CD14-positive monocyte (primary cell): ENCODE data around the gene IGF1R. TPM values are rescaled to one million over a fixed set of nuclear protein-coding genes. Genes with fewer than 3 reads are reported as not detected.

Experiments
- DNase-seq, 3 donors: peaks; one replicate each; pipeline ENCODE4 v3.0.0-alpha.2; 2011 to 2022
- H2AFZ ChIP-seq: 2 replicates; pipeline ENCODE4 v1.6.0; 2012; ENCODE audit warnings: mild to moderate bottlenecking, low read depth, low read length, inconsistent platforms; ENCODE audit not compliant: insufficient read depth, poor library complexity, severe bottlenecking
- H3K27ac ChIP-seq, 2 donors: 1 replicate in 1 of 2; 2 replicates in 1 of 2; pipeline ENCODE4 v1.5.1; 2012 to 2013; ENCODE audit warnings: low read length in 2 of 2, control low read depth in 1 of 2, inconsistent platforms in 1 of 2, low read depth in 1 of 2, mild to moderate bottlenecking in 1 of 2
- H3K27me3 ChIP-seq, 2 donors: one replicate each; pipeline versions ENCODE4 v1.6.0 to v1.6.1; 2011 to 2013; ENCODE audit warnings: low read length in 2 of 2; ENCODE audit not compliant: control insufficient read depth in 2 of 2, insufficient read depth in 2 of 2
- H3K36me3 ChIP-seq, 2 donors: replicated peaks in 1 of 2; 1 replicate in 1 of 2; 2 replicates in 1 of 2; pipeline versions ENCODE4 v1.5.1 to v1.6.1; 2012 to 2013; ENCODE audit warnings: low read length in 2 of 2, control low read depth in 1 of 2, inconsistent platforms in 1 of 2, mild to moderate bottlenecking in 1 of 2; ENCODE audit not compliant: insufficient read depth in 2 of 2, control insufficient read depth in 1 of 2
- H3K4me1 ChIP-seq, 2 donors: 1 replicate in 1 of 2; 2 replicates in 1 of 2; pipeline versions ENCODE4 v1.5.1 to v1.6.1; 2012 to 2013; ENCODE audit warnings: low read length in 2 of 2, control low read depth in 1 of 2, inconsistent platforms in 1 of 2, mild to moderate bottlenecking in 1 of 2, moderate library complexity in 1 of 2; ENCODE audit not compliant: insufficient read depth in 2 of 2, control insufficient read depth in 1 of 2
- H3K4me2 ChIP-seq: replicated peaks from 2 replicates; pipeline ENCODE3; 2012; ENCODE audit warnings: low read length, moderate library complexity, mild to moderate bottlenecking; ENCODE audit not compliant: poor library complexity, severe bottlenecking; ENCODE audit errors: extremely low read depth
- H3K4me3 ChIP-seq, 3 experiments: fragments of 200-600 bp in 1 of 3; sonication (generic) in 1 of 3; replicated peaks in 1 of 3; 1 replicate in 2 of 3; 2 replicates in 1 of 3; pipeline ENCODE4 v1.5.1; 2011 to 2013; ENCODE audit warnings: low read length in 3 of 3, mild to moderate bottlenecking in 3 of 3, control low read depth in 2 of 3, low read depth in 2 of 3, inconsistent platforms in 1 of 3, moderate library complexity in 1 of 3
- H3K79me2 ChIP-seq: 2 replicates; pipeline ENCODE4 v1.6.0; 2012; ENCODE audit warnings: mild to moderate bottlenecking, control low read depth, inconsistent platforms, low read length, moderate library complexity; ENCODE audit not compliant: insufficient read depth
- H3K9ac ChIP-seq: 2 replicates; pipeline ENCODE4 v1.6.0; 2017; ENCODE audit warnings: low read length, mild to moderate bottlenecking; ENCODE audit not compliant: insufficient read depth, poor library complexity, severe bottlenecking
- H3K9me3 ChIP-seq, 2 donors: replicated peaks in 1 of 2; 1 replicate in 1 of 2; 2 replicates in 1 of 2; pipeline versions ENCODE4 v1.5.1 to v1.6.1; 2012 to 2013; ENCODE audit warnings: low read length in 2 of 2, control low read depth in 1 of 2; ENCODE audit not compliant: control insufficient read depth in 1 of 2, insufficient read depth in 1 of 2
- H4K20me1 ChIP-seq: 2 replicates; pipeline ENCODE4 v1.6.0; 2012; ENCODE audit warnings: mild to moderate bottlenecking, low read length, control low read depth, moderate library complexity; ENCODE audit not compliant: insufficient read depth
- H3K27ac Mint-ChIP-seq, 7 donors: one replicate each; pipeline ENCODE4 v1.8.0; 2020; ENCODE audit warnings: mild to moderate bottlenecking in 7 of 7, mixed read lengths in 7 of 7, moderate library complexity in 6 of 7, inconsistent platforms in 2 of 7
- H3K27me3 Mint-ChIP-seq, 3 donors: one replicate each; pipeline ENCODE4 v1.8.0; 2021 to 2022; ENCODE audit warnings: low read depth in 3 of 3, mild to moderate bottlenecking in 3 of 3, mixed read lengths in 3 of 3, moderate library complexity in 3 of 3, inconsistent platforms in 1 of 3
- H3K36me3 Mint-ChIP-seq, 2 donors: one replicate each; pipeline ENCODE4 v1.8.0; 2020; ENCODE audit warnings: mixed read lengths in 2 of 2, inconsistent platforms in 1 of 2, mild to moderate bottlenecking in 1 of 2
- H3K4me1 Mint-ChIP-seq: one replicate; pipeline ENCODE4 v1.8.0; 2020; ENCODE audit warnings: mild to moderate bottlenecking, mixed read lengths
- H3K4me3 Mint-ChIP-seq, 2 donors: one replicate each; pipeline ENCODE4 v1.8.0; 2020; ENCODE audit warnings: mild to moderate bottlenecking in 2 of 2, mixed read lengths in 2 of 2, moderate library complexity in 1 of 2
- H3K9me3 Mint-ChIP-seq, 7 donors: one replicate each; pipeline ENCODE4 v1.8.0; 2020 to 2022; ENCODE audit warnings: mixed read lengths in 7 of 7, mild to moderate bottlenecking in 6 of 7, moderate library complexity in 6 of 7, inconsistent platforms in 2 of 7
- CTCF ChIP-seq: fragments of 200-600 bp; IDR thresholded peaks from one replicate; pipeline ENCODE4 v1.8.0; 2022; ENCODE audit warnings: antibody characterized with exemption, mild to moderate bottlenecking
- WGBS: methylation state at CpG from one replicate; pipeline ENCODE4 v1.1.5; 2013; ENCODE audit warnings: missing lambda C conversion rate; ENCODE audit not compliant: insufficient coverage; 5-methylcytosine and 5-hydroxymethylcytosine counted together
- intact Hi-C, 2 donors: fragments of 100-400 bp; cut with micrococcal nuclease; formaldehyde crosslinking; loops; one replicate each; pipeline versions ENCODE4 v1.15.0 to v1.15.1; 2023
- polyA plus RNA-seq, 3 donors: library from polyadenylated mRNA; depleted of rRNA in 1 of 3; unstranded in 2 of 3; stranded (reverse) in 1 of 3; fragments of 300-500 nt in 2 of 3; fragments of >200 nt in 1 of 3; fragmentation: Illumina TruSeq in 2 of 3; gene quantifications; 1 replicate in 2 of 3; 2 replicates in 1 of 3; pipeline ENCODE4 v1.2.3, GENCODE V29; 2012 to 2021

Gene IGF1R
- polyA plus RNA-seq, 3 donors: 0.35 to 4.9 (median 0.67) TPM

- Histone ChIP-seq H3K9ac (no peak overlapping the region), H3K27me3 (no peaks in the 10 kb centered on the region), H3K27ac (no peak overlapping the region), H3K4me1 (peaks cover 8 to 11% of the 10 kb centered on the region in 2 donors), H3K4me3 (no peak overlapping the region), H3K4me2 (no peak overlapping the region), H4K20me1 (peaks cover 93% of the 10 kb centered on the region), H2AFZ (no peak overlapping the region), H3K36me3 (no peaks in the 10 kb centered on the region), H3K9me3 (no peaks in the 10 kb centered on the region), H3K79me2 (peaks cover 78% of the 10 kb centered on the region)
- Mint-ChIP-seq H3K36me3 (peaks cover 3 to 5% of the 10 kb centered on the region in 2 donors), H3K9me3 (peaks cover 0 to 3% (median 0%) of the 10 kb centered on the region in 7 donors), H3K4me3 (no peak overlapping the region), H3K27ac (no peak overlapping the region), H3K27me3 (peaks cover 0 to 1% (median 1%) of the 10 kb centered on the region in 3 donors), H3K4me1 (peaks cover 19% of the 10 kb centered on the region)
- no peak for TF ChIP-seq CTCF
- intact Hi-C loops: no loop called here
- no peak for DNase-seq
- WGBS: 90% methylated on average over 3 of the region's 3 CpGs
Observed at GRCh38 chr15:98722645-98723044, 74.3 kb downstream of the IGF1R start.

GRCh38 chr15:98723195-98723594 is 74.9 kb downstream of the IGF1R start:
- no peak overlapping the region for H3K4me2 ChIP-seq
- H2AFZ ChIP-seq: no peak overlapping the region
- peaks cover 3 to 5% of the 10 kb centered on the region in 2 donors for H3K36me3 Mint-ChIP-seq
- H3K36me3 ChIP-seq: no peaks in the 10 kb centered on the region
- peaks cover 15% of the 10 kb centered on the region for H3K4me1 Mint-ChIP-seq
- 100% methylated on average over 1 of the region's 3 CpGs for WGBS
- peaks cover 76% of the 10 kb centered on the region for H3K79me2 ChIP-seq
- H3K27ac ChIP-seq: no peak overlapping the region
- no peak overlapping the region for H3K9ac ChIP-seq
- no peak overlapping the region for H3K27ac Mint-ChIP-seq
- H3K9me3 ChIP-seq: no peaks in the 10 kb centered on the region
- H3K4me1 ChIP-seq: peaks cover 6 to 9% of the 10 kb centered on the region in 2 donors
- no peaks in the 10 kb centered on the region for H3K27me3 ChIP-seq
- H3K4me3 Mint-ChIP-seq: no peak overlapping the region
- peaks cover 0 to 3% (median 0%) of the 10 kb centered on the region in 7 donors for H3K9me3 Mint-ChIP-seq
- peaks cover 87% of the 10 kb centered on the region for H4K20me1 ChIP-seq
- peaks cover 0 to 1% (median 1%) of the 10 kb centered on the region in 3 donors for H3K27me3 Mint-ChIP-seq
- no peak for DNase-seq
- no peak overlapping the region for H3K4me3 ChIP-seq
- intact Hi-C loops: no loop called here
- TF ChIP-seq CTCF: no peak
